Inflammatory macrophage treated with lipopolysaccharide for 4 hours (primary cell): Measurements from ENCODE around the gene UNC5B.
A peak's percentile ranks its signal among the peaks of the same experiment; 100 is the strongest.

Experiments
- DNase-seq: peaks from one replicate; pipeline ENCODE4 v3.0.0-alpha.2; 2020

The UNC5B gene

DNA sequence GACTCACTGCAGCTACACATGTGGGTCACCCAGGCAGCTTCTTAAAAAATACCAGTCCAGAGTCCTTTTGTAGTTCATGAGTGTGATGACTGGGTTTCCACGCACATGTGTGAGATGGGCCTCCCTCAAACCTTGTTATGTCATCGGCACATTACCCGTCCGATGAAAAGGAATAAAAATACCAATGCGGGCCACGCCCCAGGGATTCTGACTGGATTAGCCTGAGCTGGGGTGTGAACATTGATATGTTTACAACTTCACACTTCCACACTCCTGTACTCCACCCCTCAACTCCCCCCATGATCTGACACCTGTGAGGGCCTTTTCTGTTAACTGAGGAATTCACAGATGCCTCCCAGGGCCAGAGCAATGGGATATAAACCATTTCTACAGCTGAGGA is 112.9 kb downstream of the UNC5B start:
- no peak for DNase-seq

DNA sequence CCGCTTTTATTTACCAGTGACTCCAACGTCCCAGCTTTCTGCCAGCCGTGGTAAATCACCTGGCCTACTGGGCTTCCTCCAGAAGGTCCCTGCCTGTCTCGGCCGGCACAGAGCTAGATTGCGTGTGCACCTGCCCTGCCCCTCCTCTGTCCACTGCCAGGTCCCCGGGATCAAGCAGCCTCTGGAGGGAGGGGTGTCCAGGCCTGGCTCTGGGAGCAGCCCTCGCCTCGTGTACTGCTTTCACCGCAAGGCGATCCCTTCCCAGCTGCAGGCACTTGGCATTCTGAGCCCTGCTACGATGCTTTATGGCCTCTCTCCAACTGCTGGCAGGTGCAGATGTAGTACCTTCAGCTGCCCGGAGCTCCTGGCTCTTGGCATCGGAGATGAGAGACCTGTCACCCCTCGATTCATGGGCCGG is 114.1 kb downstream of the UNC5B start:
- no peak for DNase-seq

DNA sequence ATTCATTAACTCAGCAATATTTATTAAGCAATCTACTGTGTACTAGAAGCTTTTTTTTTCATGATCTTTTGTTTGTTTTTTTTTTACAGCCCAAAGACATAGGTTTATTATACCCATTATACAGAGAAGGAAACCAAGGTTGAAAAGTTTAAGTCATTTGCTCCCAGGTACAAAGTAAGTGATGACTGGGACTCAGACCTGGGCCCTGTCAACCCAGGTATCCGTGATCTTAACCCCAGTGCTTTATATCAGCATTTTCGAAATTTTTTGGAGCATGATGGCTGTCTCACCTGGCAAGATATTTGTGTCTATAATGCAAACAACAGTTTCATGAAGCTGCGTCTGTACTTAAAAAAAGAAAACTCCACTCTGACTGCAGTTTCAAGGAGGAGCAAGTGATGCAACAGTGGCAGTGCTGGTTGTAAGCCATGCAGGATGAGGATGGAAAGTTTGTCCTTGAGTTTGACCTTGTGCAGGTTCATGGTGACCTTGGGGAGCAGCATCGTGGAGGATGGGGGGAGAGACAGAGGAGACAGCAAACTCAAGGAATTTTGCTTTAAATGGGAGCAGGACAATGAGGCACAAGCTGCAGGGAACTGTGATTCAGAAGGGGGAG is 118.5 kb downstream of the UNC5B start:
- DNase-seq = no peak

DNA sequence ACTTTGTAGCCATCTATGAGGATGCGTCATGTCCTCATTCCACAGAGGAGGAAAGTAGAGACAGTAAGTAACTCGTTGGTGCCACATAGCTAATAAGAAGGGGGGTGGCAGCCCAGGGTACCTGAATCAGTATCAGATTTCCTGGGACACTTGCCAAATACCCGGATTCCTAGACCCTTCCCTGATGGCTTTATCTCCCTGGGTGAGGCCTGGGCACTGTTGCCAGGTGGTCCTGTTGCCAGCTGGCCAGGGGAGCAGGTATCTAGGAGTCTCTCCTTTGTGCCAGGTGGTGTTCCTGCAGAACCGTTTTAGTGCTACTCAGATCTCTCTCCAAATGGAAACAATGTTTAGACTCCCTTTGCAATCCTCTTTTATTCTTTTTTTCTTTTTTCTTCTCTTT is 119.4 kb downstream of the UNC5B start:
- DNase-seq = no peak

DNA sequence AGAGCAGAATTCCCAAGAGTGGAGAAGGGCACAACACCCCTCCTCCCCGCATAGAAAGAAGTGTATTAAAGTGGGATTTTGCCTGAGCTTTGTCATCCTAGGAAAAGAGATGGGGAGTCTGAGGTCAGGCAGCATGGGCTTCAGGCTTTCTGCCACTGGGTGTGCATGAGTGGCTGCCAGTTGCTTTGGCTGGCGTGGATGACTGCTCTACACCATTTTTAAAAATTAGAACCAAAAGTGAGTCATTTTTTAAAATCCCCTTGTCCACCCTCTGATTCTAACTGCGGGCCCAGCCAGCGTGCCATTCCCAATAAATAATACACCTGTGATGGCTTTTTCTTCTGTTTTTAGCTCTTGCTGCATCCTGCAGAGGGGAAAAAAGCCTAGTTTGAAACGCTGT is 120.1 kb downstream of the UNC5B start:
- DNase-seq = no peak

DNA sequence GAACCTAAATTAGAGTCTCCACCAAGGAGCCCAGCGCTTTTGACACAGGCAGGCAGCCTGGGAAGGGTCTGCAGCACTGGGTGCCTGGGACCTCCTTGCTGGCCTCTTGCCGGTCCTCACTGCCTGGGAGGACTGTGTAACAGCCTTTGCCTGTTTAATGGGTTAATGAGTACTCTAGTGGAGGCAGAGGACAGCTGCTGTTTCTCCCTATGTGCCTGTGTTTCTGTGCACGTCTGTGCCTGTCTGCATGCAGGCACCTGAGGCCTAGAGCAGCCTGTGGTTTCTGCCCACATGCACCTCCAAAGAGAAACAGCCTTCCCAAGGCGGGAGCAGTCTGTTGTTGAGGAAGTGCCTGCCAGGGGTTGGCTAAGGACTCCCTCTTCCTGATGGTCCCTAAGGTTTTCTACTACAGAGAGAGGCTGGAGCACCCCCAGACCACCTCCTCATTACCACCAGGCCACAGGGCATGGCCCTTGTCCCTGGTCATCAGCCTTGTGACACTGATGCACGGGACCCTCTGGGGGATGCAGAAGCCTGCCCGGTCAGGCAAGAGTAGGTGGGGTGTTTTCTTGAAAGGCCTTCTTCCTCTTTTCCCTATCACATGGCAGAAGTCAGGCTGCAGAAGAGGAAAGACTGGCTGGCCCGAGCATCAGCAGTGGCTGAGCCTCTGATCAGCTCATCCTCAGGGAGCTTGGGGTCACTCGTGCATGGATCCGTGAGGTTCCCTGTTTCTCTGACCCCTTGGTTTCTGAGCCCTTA is 120.9 kb downstream of the UNC5B start:
- DNase-seq = peak; percentile 91

DNA sequence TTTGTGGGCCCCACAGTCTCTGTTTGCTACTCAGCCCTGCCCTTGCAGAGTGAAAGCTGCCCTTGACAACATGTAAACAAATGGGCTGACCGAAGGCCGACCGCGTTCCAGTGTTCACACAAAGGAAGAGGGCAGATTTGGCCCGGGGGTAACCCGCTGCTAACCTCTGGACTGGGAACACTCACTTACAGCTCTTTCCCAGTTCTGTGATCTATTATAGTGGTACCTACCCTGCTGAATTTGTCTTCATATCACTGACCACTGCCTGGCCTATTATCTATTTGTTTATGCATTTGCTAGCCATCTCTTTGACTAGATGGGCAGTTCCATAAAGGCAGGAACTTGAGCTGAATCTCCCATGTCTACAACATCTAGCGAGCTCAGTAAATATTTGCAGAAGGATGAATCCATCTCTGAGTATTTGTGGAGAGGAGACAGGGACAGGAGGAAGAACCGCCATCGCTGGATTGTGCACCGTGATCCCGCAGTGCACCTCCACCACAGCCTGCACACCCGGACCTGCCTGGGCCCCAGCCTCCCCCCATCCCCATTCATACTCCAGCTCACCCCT is 121.9 kb downstream of the UNC5B start:
- no peak for DNase-seq

DNA sequence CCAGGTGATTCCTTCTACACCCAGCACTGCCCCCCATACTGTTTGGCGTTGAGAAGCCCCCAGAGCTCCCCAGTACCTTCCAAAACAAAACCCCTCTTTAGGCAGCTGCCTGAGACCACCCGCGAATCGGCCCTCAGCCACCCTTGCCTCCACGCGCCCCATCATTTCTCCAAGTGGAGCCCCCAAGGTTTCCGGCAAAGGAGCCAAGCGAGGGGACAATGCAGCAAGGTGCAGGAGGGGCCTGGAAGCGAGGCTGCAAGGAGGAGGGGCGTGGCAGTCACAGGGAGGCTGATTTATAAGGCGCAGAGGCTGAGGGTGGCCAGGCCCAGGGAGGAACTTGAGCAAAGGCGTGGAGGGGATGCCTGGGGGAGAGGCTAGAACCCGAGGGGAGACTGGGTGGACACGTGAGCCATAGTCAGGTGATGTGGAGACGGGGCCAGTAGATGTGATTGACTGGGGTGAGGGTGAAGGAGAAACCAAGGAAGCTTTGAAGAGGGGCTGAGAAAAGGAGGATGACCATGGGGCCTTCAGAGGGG is 122.9 kb downstream of the UNC5B start:
- no peak for DNase-seq

DNA sequence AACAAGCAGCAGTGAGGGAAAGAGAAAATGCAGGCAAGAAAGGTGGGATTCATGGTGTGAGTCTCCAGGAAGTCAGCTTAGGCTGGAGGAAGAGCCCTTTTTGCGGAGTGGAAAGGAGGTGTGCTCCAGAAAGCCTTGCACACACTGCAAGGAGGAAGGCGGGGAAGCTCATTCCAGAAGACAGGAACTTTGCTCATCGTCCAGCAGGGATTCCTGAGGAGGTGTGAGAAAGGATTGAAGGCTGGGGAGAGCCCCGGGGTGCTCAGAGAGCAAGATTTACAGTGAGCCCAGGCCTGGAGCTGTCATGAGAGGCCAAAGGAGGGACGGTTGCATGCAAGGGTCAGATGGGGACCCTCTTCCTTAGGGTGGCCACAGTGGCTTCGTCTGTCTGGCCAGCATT is 124.3 kb downstream of the UNC5B start:
- DNase-seq = no peak

DNA sequence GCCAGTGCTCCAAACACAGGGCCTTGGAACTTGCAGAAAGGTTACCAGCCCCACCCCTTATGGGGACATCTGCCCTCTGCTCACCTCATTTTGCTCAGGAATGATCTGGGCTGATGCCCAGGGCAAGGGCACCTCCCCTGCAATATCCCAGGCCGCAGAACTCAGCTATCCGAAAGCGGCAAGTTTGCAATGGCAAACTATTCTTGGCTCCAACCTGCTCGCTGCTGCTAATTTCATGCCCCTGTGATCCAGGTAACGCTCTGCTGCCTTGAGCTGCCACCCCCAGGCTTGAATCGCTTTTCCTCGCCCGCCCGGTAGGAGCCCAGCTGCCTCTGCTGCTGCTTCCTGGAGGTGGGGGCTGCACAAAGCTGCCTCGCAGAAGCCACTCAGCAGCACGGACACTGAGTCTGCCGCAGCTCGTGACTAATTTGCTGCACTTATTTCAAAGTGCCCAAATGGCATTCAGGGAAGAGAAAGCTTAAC is 124.9 kb downstream of the UNC5B start:
- DNase-seq = no peak

DNA sequence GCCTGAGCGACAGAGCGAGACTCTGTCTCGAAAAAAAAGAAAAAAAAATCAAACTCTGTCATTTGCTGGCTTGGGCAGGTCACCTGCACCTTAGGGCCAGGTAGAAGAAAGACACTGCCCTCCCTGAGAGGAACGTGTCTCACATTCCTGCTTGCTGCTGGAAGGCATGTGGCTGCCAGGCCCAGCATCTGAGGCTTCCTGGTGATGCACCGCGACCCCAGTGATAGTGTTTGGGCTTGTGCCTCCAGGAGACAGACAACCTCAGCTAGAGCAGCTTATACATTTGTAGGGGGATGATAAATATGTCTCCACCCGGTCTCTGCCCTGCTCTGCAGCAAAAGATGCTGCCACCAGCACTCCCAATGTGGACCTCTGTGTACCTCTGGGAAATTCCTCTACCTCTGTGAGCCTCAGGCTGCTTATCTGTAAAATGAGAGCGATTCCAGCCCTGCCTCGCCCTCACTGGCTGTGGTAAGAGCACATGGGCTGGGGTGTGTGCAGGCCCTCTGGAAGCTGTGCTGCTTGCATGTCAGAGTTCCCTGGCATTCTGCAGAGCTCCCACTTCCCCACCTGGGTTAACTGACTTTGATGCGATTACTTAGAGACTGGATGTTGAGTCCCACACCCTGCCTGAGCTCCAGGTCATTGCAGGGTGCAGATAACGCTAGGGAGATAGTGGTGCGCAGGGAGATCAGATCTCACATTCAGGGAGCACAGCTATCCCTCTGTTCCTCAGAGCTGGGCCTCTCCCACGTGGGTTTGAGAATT is 126.5 kb downstream of the UNC5B start:
- DNase-seq = no peak

DNA sequence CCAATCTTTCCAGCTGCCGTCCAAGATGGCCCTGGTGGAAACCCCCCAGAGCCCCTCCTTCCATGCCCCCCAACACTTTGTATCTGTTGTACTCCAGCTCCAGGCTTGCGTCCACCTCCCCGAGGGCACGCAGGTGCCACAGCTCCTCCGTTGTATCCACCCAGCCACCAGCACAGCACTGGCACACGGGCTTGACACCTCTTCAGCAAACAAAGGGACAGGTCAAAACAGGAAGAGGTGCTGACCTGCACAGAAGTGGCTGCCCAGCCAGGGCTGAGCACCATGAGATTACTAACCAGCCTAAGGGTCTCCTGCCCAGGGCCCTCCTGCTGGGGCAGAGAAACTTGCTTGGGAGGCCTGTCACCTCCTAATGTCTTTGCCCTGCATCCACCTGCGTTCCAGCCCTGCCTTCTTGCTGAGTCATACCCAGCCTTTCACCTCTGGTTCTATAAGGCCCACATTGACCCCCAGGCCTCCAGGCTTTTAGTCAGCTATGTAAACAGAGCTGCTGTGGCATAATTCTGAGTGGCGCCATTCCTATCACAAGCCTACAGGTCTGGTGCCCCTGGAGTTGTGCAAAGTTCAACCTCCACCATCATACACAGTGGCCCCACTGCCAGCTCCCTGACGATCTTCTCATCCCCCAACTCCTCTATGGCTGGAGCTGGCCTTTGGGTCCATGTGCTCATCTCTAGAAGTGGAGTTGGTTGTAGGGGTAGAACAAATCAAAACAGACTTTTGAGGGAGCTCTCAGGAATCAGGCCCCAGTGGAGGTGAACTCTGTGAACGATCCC is 127.6 kb downstream of the UNC5B start:
- DNase-seq = no peak

DNA sequence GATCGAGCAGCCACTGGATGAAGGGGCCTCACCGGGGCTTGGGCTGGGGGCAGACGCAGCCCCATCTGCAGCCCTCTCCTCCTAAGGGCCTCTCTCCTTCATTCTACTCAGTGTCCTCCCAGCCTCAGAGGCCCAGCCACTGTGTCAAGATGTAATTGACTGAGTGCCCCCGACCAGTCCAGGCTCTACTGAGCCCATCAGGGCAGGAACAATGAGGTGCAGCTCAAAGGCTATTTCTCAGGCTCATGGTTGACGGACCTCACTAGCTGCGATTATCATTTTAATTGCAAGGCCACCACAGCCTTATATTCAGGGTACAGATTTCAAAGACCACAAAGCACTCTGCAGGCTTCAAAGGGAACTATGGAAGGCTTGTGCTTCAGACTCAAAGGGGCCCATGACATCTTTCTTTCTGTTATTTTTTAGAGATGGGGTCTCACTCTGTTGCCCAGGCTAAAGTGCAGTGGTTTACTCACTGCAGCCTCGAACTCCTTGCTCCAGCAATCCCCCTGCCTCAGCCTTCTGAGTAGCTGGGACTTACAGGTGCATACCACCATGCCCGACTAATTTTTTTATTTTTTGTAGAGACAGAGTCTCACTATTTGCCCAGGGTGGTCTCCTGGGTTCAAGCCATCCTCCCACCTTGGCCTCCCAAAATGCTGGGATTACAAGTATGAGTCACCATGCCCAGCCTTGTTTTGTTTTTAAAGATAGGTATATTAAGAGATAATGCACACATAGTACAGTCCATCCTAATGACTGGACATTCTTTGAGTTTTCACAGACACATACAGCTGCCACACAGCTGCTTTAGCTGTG is 130.4 kb downstream of the UNC5B start:
- no peak for DNase-seq

DNA sequence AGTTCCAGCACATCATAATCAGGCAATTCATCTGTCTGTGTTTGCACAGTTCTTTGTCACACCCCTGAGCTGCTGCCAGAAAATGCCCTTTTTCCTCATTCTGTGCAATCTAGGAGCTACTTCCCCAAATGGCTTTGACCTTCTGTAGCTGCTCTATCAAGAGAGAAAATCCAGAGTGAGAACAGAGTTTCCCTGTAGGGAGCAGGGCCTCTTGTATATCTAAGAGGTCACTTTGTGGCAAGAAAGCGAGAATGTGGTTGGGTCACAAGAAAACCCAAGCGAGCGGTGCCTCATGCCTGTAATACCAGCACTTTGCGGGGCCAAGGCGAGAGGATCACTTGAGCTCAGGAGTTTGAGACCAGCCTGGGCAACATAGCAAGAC is 131.0 kb downstream of the UNC5B start:
- DNase-seq = peak; percentile 94

DNA sequence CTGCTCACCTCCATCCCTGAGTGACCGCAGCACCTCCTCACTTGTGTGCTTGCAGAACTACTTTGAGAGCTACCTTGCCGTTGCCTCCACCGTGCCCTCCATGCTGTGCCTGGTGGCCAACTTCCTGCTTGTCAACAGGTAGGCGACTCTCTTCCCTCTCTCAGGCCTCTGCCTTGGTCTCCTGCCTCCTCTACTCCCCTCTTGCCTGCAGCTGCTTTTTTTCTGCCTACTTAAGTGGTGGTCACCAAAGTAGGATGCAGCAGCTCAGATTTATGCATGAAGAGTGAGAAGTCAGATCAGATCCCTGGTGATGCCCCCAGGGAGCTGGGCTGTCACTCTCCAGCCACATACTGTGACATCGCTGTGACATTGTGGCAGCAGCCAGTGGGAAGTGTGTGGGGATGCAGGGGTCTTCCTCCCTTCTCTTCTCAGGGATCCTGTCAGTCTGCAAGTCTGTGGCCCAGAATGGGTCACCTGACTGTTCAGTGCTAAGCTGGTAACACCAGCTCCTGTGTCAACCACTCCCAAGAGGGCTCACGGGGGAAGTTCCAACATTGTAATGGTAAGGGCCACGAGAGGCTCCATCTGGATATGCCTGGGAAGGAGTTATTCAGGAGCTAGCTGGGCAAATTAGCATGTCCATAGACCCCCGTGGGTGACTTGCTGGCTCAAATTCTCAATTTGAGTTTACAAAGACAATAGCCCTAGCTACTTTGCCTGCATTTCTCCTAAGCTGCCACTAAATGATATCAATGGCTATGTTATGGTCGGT is 132.0 kb downstream of the UNC5B start:
- no peak for DNase-seq

DNA sequence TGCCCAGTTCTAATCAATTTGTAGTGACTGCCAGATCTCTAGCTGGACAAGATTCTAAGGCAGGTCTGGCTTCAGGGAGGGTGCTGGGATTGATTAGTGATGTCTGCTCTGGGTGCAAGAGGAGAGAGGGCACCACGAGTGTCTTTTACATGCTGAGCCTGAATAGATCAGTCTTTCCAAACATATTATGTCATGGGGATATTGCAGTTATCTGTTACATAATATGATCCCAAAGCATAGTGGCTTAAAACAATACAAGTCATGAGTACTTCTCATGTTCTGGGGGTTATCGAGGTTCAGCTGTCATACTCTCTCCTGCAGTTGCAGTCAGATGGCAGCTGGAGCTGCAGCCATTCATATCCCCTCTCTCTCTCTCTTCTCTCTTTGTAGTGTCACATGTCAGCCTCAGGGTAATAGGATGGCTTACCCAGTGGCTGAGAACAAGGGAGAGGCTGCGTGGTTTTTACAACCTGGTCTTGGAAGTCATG is 132.7 kb downstream of the UNC5B start:
- DNase-seq = peak; percentile 89

DNA sequence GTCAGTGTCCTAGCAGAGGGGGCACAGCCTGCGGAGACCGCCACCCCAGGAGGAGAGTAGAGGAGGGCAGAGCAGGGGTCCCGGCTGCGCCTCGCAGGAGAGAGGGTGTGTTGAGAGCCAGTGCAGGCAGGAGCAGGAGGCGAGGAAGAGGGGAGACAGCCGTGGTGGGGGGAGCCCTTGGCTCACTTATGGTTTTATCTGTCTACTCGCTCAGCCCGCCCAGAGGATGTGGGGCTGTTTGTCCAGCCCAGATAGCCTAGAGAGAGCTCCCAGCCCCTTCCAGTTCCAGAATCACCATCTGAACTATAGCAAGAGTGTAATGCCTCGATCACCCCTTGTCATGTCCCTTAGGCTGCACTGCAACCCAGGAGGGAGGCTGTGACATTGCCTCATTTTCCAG is 133.3 kb downstream of the UNC5B start:
- DNase-seq = no peak

DNA sequence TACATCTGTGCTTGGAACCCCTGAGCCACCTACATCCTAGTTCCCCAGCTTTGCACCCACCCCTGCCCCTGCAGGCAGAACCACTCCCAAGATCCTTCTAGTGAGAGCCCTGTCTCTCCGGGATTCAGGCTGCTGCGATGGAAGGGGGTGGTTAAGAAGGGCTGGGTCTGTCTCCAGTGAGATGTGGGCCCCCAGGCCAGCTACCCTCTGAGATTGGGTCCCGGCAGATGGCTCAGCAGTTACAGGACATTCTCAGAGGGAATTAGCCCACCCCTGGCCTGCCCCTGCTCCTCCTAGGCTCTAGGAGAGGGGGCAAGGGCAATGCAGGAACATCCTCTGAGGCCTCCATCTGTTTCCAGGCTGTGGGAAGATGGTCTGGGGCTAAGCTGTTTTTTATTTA is 134.4 kb downstream of the UNC5B start:
- no peak for DNase-seq

DNA sequence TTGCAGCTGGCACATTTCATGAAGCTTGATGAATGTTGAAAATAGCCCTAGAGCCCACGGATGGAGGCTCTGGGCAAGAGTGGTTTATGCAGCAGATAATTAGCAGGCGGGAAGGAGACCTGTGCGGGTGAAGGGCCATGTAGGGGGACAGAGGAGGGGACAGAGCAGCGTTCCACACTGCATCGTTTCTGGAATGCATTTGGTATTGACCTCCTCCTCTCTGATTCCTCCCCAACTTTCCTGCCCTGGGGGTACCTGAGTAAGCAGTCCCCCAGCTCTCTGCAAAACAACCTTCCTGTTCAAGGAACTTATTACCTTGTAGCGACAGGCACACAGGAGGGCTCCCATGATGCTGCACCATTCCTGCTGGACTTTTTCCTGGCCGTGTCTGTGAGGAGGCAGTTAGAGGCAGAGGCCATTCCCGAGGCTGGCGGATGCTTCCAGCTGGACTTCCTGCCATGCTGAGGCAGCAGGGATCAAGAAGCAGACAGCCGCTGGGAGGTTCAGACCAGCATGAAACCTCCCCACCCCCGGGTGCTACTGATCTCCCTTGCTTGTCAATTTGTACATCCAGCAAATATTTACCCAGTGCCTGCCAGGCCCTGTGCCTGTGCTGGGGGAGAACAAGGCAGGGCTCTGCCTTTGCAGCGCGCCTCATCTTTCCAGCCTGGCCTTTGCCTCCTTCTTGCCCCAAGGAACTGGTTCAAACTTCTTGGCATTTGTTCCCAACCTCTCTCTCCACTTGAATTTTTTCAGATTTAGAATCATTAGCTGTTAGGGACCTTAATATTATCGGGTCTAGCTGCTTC is 135.4 kb downstream of the UNC5B start:
- DNase-seq = no peak

DNA sequence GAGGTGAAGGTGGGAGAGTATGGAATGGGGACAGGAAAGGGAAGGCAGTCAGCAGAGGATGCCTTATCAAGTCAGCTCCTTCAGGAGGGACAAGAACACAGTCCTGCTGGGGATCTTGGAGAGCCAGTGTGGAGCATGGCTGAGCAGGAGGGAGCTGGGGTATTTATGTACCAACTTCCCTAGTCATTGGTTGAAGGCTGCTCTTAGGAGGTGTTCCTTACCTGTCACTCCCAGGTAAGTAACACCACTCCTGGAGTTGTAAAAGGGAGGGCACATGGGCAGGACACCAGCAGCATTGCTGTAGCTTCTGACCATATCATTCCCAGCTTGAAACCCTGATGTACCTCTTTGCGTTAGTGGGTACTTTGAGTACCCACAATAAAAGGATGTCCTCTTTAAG is 136.5 kb downstream of the UNC5B start:
- DNase-seq = no peak
